HL-60 (cell line): ENCODE data around the gene NLGN3.

ENCODE experiments used
- DNase-seq, 2 experiments: peaks; one replicate each; pipeline ENCODE4 v3.0.0-alpha.2; 2010 to 2020; ENCODE audit warnings: low read depth in 1 of 2, low spot score in 1 of 2
- H3K27ac ChIP-seq: fragments of 250-450 bp; sonication (Bioruptor Pico); replicated peaks from 2 replicates; pipeline ENCODE4 v1.5.1; 2020; ENCODE audit warnings: mild to moderate bottlenecking, moderate library complexity
- H3K27me3 ChIP-seq: fragments of 250-450 bp; sonication (Bioruptor Pico); 2 replicates; pipeline ENCODE4 v1.5.1; 2021; ENCODE audit warnings: mild to moderate bottlenecking, moderate library complexity; ENCODE audit not compliant: insufficient read depth, poor library complexity, severe bottlenecking
- H3K4me3 ChIP-seq: replicated peaks from 2 replicates; pipeline ENCODE4 v1.5.1; 2011; ENCODE audit warnings: mild to moderate bottlenecking, control low read depth, low read length; ENCODE audit not compliant: insufficient read depth
- GABPA ChIP-seq: IDR thresholded peaks from 2 replicates; pipeline ENCODE4 v1.6.1; 2012; ENCODE audit warnings: low read depth
- POLR2AphosphoS5 ChIP-seq: IDR thresholded peaks from 2 replicates; pipeline ENCODE4 v1.6.1; 2012; ENCODE audit warnings: low read depth
- SPI1 ChIP-seq: IDR thresholded peaks from 2 replicates; pipeline ENCODE4 v1.6.1; 2012; ENCODE audit warnings: low read depth, mild to moderate bottlenecking, borderline replicate concordance
- TF ChIP-seq, protein P1 (sequence below): IDR thresholded peaks from one replicate; pipeline ENCODE4 v1.5.1; 2011; ENCODE audit warnings: low read length, control low read depth, inconsistent platforms; ENCODE audit not compliant: insufficient read depth
- TF ChIP-seq, protein P2 (sequence below): IDR thresholded peaks from 2 replicates; pipeline ENCODE4 v1.6.1; 2012; ENCODE audit warnings: low read depth; ENCODE audit not compliant: insufficient replicate concordance

NLGN3 gene

DNA sequence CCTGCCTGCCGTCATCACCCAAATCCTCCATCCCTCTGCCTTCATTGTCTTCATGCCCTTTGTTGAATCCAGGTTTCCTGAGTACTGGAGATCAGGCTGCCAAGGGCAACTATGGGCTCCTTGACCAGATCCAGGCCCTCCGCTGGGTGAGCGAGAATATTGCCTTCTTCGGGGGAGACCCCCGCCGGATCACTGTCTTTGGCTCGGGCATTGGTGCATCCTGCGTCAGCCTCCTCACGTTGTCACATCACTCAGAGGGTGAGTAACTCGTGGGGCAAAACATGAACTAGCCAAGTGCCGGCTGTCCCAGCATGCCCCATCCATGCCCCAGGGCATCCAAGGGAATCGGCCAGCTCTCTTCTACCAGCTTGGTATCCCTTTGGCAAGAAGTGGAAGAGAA, 19.4 kb downstream of the NLGN3 start:
- no peak for DNase-seq
- H3K4me3 ChIP-seq, result no peak overlapping the region
- TF ChIP-seq POLR2AphosphoS5, result no peak
- no peak for TF ChIP-seq SPI1
- TF ChIP-seq GABPA, result no peak
- TF ChIP-seq, protein P1, sequence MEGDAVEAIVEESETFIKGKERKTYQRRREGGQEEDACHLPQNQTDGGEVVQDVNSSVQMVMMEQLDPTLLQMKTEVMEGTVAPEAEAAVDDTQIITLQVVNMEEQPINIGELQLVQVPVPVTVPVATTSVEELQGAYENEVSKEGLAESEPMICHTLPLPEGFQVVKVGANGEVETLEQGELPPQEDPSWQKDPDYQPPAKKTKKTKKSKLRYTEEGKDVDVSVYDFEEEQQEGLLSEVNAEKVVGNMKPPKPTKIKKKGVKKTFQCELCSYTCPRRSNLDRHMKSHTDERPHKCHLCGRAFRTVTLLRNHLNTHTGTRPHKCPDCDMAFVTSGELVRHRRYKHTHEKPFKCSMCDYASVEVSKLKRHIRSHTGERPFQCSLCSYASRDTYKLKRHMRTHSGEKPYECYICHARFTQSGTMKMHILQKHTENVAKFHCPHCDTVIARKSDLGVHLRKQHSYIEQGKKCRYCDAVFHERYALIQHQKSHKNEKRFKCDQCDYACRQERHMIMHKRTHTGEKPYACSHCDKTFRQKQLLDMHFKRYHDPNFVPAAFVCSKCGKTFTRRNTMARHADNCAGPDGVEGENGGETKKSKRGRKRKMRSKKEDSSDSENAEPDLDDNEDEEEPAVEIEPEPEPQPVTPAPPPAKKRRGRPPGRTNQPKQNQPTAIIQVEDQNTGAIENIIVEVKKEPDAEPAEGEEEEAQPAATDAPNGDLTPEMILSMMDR, result no peak
- TF ChIP-seq, protein P2, sequence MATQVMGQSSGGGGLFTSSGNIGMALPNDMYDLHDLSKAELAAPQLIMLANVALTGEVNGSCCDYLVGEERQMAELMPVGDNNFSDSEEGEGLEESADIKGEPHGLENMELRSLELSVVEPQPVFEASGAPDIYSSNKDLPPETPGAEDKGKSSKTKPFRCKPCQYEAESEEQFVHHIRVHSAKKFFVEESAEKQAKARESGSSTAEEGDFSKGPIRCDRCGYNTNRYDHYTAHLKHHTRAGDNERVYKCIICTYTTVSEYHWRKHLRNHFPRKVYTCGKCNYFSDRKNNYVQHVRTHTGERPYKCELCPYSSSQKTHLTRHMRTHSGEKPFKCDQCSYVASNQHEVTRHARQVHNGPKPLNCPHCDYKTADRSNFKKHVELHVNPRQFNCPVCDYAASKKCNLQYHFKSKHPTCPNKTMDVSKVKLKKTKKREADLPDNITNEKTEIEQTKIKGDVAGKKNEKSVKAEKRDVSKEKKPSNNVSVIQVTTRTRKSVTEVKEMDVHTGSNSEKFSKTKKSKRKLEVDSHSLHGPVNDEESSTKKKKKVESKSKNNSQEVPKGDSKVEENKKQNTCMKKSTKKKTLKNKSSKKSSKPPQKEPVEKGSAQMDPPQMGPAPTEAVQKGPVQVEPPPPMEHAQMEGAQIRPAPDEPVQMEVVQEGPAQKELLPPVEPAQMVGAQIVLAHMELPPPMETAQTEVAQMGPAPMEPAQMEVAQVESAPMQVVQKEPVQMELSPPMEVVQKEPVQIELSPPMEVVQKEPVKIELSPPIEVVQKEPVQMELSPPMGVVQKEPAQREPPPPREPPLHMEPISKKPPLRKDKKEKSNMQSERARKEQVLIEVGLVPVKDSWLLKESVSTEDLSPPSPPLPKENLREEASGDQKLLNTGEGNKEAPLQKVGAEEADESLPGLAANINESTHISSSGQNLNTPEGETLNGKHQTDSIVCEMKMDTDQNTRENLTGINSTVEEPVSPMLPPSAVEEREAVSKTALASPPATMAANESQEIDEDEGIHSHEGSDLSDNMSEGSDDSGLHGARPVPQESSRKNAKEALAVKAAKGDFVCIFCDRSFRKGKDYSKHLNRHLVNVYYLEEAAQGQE, result no peak
- no peaks in the 10 kb centered on the region for H3K27me3 ChIP-seq
- no peak overlapping the region for H3K27ac ChIP-seq

DNA sequence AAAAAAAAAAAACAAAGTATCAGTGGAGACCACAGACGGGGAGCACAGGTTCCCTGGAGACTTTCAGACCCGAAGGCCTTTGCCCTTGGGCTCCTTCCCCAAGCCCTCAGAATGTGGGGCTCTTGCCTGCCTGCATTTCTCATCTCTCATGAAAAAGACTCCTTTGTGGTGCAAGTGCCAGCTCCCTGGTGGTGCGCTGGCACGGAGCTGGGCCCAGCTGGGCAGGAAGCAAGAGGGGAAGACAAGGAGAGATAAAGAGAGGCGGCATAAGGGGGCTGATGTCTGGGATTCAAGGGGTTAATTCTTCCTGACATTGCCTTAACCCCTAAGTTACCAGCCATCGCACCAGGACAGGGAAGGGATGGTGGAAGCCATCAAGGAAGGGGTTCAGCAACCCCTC, 21.8 kb downstream of the NLGN3 start:
- Histone ChIP-seq H3K27me3 (no peaks in the 10 kb centered on the region), H3K4me3 (no peak overlapping the region), H3K27ac (no peak overlapping the region)
- no peak for DNase-seq
- TF ChIP-seq GABPA, result no peak
- TF ChIP-seq POLR2AphosphoS5, result no peak
- TF ChIP-seq, protein P1, result no peak
- no peak for TF ChIP-seq SPI1
- TF ChIP-seq, protein P2, result no peak

DNA sequence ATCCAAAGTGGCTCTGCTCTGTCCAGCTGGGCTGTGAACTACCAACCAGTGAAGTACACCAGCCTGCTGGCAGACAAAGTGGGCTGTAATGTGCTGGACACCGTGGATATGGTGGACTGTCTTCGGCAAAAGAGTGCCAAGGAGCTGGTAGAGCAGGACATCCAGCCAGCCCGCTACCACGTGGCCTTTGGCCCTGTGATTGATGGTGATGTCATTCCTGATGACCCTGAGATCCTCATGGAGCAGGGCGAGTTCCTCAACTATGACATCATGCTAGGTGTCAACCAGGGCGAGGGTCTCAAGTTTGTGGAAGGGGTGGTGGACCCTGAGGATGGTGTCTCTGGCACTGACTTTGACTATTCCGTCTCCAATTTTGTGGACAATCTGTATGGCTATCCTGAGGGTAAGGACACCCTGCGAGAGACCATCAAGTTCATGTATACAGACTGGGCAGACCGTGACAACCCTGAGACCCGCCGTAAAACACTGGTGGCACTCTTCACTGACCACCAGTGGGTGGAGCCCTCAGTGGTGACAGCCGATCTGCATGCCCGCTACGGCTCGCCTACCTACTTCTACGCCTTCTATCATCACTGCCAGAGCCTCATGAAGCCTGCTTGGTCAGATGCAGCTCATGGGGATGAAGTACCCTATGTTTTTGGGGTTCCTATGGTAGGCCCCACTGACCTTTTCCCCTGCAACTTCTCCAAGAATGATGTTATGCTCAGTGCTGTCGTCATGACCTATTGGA, 22.6 kb downstream of the NLGN3 start:
- Histone ChIP-seq H3K27me3 (no peaks in the 10 kb centered on the region), H3K27ac (no peak overlapping the region), H3K4me3 (no peak overlapping the region)
- DNase-seq, result no peak
- TF ChIP-seq GABPA (no peak), SPI1 (no peak), POLR2AphosphoS5 (no peak)
- TF ChIP-seq, protein P2, result no peak
- TF ChIP-seq, protein P1, result no peak
